Measurements from ENCODE around the gene ATP5F1E. TPM values are rescaled to one million over a fixed set of nuclear protein-coding genes. Genes with fewer than 3 reads are reported as not detected.

The ATP5F1E gene
- total and polyA plus RNA-seq, 2 experiments from 2014 or later, result 12.9 to 211 TPM

GRCh38 chr20:59071216-59071615 is 39.1 kb upstream of the ATP5F1E start:
- no peaks in the 10 kb centered on the region for H3K9me2 ChIP-seq (ENCODE audit: insufficient read depth)
- ATAC-seq, result no peak
- H3K36me3 ChIP-seq (ENCODE audit: insufficient read depth), result no peaks in the 10 kb centered on the region
- no peak overlapping the region for H3K4me3 Mint-ChIP-seq
- H3K4me1 Mint-ChIP-seq, result peaks cover 11% of the 10 kb centered on the region
- H3F3A ChIP-seq (replicated peaks; ENCODE audit: low read depth), result no peaks in the 10 kb centered on the region
- H3K27me3 ChIP-seq (ENCODE audit: insufficient read depth), result no peaks in the 10 kb centered on the region
- H3K4me3 ChIP-seq, result no peak overlapping the region
- TF ChIP-seq STAT1 (IDR thresholded peaks at IDR 0.05; ENCODE audit: unreplicated experiment), result no peak
- no peak for TF ChIP-seq EZH2phosphoT487 (IDR thresholded peaks at IDR 0.05; ENCODE audit: unreplicated experiment)
- no peak for TF ChIP-seq NANOG (IDR thresholded peaks at IDR 0.05; ENCODE audit: borderline replicate concordance)
- TF ChIP-seq, protein P1, sequence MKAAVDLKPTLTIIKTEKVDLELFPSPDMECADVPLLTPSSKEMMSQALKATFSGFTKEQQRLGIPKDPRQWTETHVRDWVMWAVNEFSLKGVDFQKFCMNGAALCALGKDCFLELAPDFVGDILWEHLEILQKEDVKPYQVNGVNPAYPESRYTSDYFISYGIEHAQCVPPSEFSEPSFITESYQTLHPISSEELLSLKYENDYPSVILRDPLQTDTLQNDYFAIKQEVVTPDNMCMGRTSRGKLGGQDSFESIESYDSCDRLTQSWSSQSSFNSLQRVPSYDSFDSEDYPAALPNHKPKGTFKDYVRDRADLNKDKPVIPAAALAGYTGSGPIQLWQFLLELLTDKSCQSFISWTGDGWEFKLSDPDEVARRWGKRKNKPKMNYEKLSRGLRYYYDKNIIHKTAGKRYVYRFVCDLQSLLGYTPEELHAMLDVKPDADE (IDR thresholded peaks at IDR 0.05), result no peak
- no peak for TF ChIP-seq REST (IDR thresholded peaks at IDR 0.05; ENCODE audit: unreplicated experiment)
- no peak for TF ChIP-seq POLR2AphosphoS5 (IDR thresholded peaks at IDR 0.05; ENCODE audit: low read depth)
- TF ChIP-seq ZNF331 (CRISPR knock-in tag; IDR thresholded peaks at IDR 0.05; ENCODE audit: low read depth), result no peak
- TF ChIP-seq CREB1 (CRISPR knock-in tag; IDR thresholded peaks at IDR 0.05; ENCODE audit: low read depth), result no peak
- TF ChIP-seq EZH2 (IDR thresholded peaks at IDR 0.05; ENCODE audit: low read depth, unreplicated experiment), result no peak
- no peak for TF ChIP-seq ZNF462 (CRISPR knock-in tag; IDR thresholded peaks at IDR 0.05)
- no peak for TF ChIP-seq ZNF114 (CRISPR knock-in tag; IDR thresholded peaks at IDR 0.05)
- TF ChIP-seq, protein P2, sequence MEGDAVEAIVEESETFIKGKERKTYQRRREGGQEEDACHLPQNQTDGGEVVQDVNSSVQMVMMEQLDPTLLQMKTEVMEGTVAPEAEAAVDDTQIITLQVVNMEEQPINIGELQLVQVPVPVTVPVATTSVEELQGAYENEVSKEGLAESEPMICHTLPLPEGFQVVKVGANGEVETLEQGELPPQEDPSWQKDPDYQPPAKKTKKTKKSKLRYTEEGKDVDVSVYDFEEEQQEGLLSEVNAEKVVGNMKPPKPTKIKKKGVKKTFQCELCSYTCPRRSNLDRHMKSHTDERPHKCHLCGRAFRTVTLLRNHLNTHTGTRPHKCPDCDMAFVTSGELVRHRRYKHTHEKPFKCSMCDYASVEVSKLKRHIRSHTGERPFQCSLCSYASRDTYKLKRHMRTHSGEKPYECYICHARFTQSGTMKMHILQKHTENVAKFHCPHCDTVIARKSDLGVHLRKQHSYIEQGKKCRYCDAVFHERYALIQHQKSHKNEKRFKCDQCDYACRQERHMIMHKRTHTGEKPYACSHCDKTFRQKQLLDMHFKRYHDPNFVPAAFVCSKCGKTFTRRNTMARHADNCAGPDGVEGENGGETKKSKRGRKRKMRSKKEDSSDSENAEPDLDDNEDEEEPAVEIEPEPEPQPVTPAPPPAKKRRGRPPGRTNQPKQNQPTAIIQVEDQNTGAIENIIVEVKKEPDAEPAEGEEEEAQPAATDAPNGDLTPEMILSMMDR (conservative IDR thresholded peaks at IDR 0.05; ENCODE audit: low read depth in 2 of 2), result no peak
- no peak for TF ChIP-seq JUNB (IDR thresholded peaks at IDR 0.05; ENCODE audit: unreplicated experiment)
- H2AFZ ChIP-seq, result no peak overlapping the region
- H3K27me3 Mint-ChIP-seq (ENCODE audit: insufficient read depth, low read depth, poor library complexity), result peaks cover 6% of the 10 kb centered on the region
- H3K9me3 Mint-ChIP-seq, result peaks cover 3% of the 10 kb centered on the region; the same call in 2 of the 3 replicates
- no peak overlapping the region for H3K27ac Mint-ChIP-seq
- no peaks in the 10 kb centered on the region for H3K4me1 ChIP-seq (ENCODE audit: insufficient read depth)
- H3K27ac ChIP-seq (ENCODE audit: low read depth), result no peak overlapping the region
- DNase-seq (ENCODE audit: low spot score), result no peak
- no peak overlapping the region for H3K4me2 ChIP-seq
- H3K79me2 ChIP-seq (replicated peaks; ENCODE audit: insufficient read depth), result no peaks in the 10 kb centered on the region
- no peaks in the 10 kb centered on the region for H3K36me3 Mint-ChIP-seq (ENCODE audit: low read depth)
- H4K20me1 ChIP-seq (replicated peaks; ENCODE audit: insufficient read depth), result no peaks in the 10 kb centered on the region
